Stimulated activated CD4-positive, alpha-beta T cell treated with anti-CD3 and anti-CD28 coated beads, Interleukin-15, amount 100 ng/mL, for 1 hour (primary cell): ENCODE measurements around the gene HSP90AA1.

Experiments used
- DNase-seq, 2 donors: peaks; one replicate each; pipeline ENCODE4 v3.0.0-alpha.2; 2020; ENCODE audit warnings: low read depth in 1 of 2, low spot score in 1 of 2

The HSP90AA1 gene

GRCh38 chr14:102043251-102044025, 43.4 kb downstream of the HSP90AA1 start:
- DNase-seq = no peak

GRCh38 chr14:102042699-102043098, 44.1 kb downstream of the HSP90AA1 start:
- DNase-seq = no peak

- no peak for DNase-seq
Observed at GRCh38 chr14:102040153-102040552, 46.7 kb downstream of the HSP90AA1 start.

GRCh38 chr14:102039157-102039556, 47.7 kb downstream of the HSP90AA1 start:
- DNase-seq = no peak

GRCh38 chr14:102037686-102038085, 49.2 kb downstream of the HSP90AA1 start:
- DNase-seq = no peak

- no peak for DNase-seq
Observed at GRCh38 chr14:102035914-102036313, 50.9 kb downstream of the HSP90AA1 start.

- DNase-seq = no peak
Observed at GRCh38 chr14:102034301-102034700, 52.5 kb downstream of the HSP90AA1 start.

GRCh38 chr14:102033241-102033640, 53.6 kb downstream of the HSP90AA1 start:
- DNase-seq = no peak
